HG03103 (cell line): ENCODE data around the gene NPB.

Source experiments
- ATAC-seq: cut with Tn5 transposase; IDR thresholded peaks from one replicate; pipeline ENCODE4 v1.9.1; 2021; ENCODE audit warnings: low read depth; ENCODE audit not compliant: unreplicated experiment

Gene NPB

GRCh38 chr17:81923302-81924260, 21.5 kb downstream of the NPB start:
- no peak for ATAC-seq

- no peak for ATAC-seq
These were observed 22.8 kb downstream of the NPB start for GRCh38 chr17:81924557-81925532.

GRCh38 chr17:81925860-81926450, 23.9 kb downstream of the NPB start:
- ATAC-seq, result no peak

GRCh38 chr17:81926451-81927151, 24.6 kb downstream of the NPB start:
- no peak for ATAC-seq

- no peak for ATAC-seq
These were observed 25.2 kb downstream of the NPB start for GRCh38 chr17:81927152-81927652.

- no peak for ATAC-seq
These were observed 25.9 kb downstream of the NPB start, which contains the start of gene MAFG for GRCh38 chr17:81927653-81928543. Gene MAFG (minus strand): TSS chr17:81927735. CDS start chr17:81923185, 4,550 bp downstream.

GRCh38 chr17:81928544-81929252, 26.7 kb downstream of the NPB start:
- no peak for ATAC-seq

- ATAC-seq, result no peak
These were observed 27.5 kb downstream of the NPB start for GRCh38 chr17:81929253-81930141.

- ATAC-seq, result no peak
These were observed 28.4 kb downstream of the NPB start for GRCh38 chr17:81930142-81931125.

- ATAC-seq, result no peak
These were observed 29.1 kb downstream of the NPB start for GRCh38 chr17:81931189-81931556.

- ATAC-seq, result no peak
These were observed 29.7 kb downstream of the NPB start for GRCh38 chr17:81931557-81932332.

GRCh38 chr17:81932333-81932983, 30.4 kb downstream of the NPB start:
- no peak for ATAC-seq

- no peak for ATAC-seq
These were observed 31.2 kb downstream of the NPB start for GRCh38 chr17:81933178-81933699.

GRCh38 chr17:81934098-81934757, 32.2 kb downstream of the NPB start:
- no peak for ATAC-seq
